Left forelimb (tissue), 1 donor: ENCODE data around the gene KIF1C.
"Not testable (repeated sequence)": the region's sequence is repeated elsewhere in the genome, so short reads cannot be mapped to it uniquely, and the experiment has no call there.

ENCODE experiments used
- DNase-seq: peaks from one replicate; pipeline ENCODE4 v3.0.0-alpha.2; 2018; ENCODE audit warnings: low spot score

The KIF1C gene

GRCh38 chr17:5044630-5045029 is 46.9 kb downstream of the KIF1C start:
- no peak for DNase-seq

GRCh38 chr17:5045496-5045895 is 47.7 kb downstream of the KIF1C start:
- DNase-seq: no peak

GRCh38 chr17:5047446-5047845 is 49.7 kb downstream of the KIF1C start:
- no peak for DNase-seq

GRCh38 chr17:5049314-5049841 is 51.6 kb downstream of the KIF1C start:
- DNase-seq: no peak

GRCh38 chr17:5050278-5050677 is 52.5 kb downstream of the KIF1C start:
- DNase-seq: no peak

- no peak for DNase-seq
These were observed 57.8 kb downstream of the KIF1C start for GRCh38 chr17:5055543-5055942.

- DNase-seq: no peak
These were observed 67.5 kb downstream of the KIF1C start for GRCh38 chr17:5065227-5065744.

- DNase-seq: no peak
These were observed 70.5 kb downstream of the KIF1C start for GRCh38 chr17:5068236-5068635.

GRCh38 chr17:5069724-5070123 is 72.0 kb downstream of the KIF1C start:
- DNase-seq: no peak

GRCh38 chr17:5075472-5075871 is 77.7 kb downstream of the KIF1C start:
- not testable (repeated sequence) for DNase-seq

- not testable (repeated sequence) for DNase-seq
These were observed 79.5 kb downstream of the KIF1C start for GRCh38 chr17:5077275-5077674.

GRCh38 chr17:5077781-5078105 is 80.0 kb downstream of the KIF1C start:
- DNase-seq: no peak
